Breast epithelium (tissue), 4 donors: ENCODE measurements around the gene TEX36. TPM values are rescaled to one million over a fixed set of nuclear protein-coding genes. Genes with fewer than 3 reads are reported as not detected.

ENCODE experiments used
- DNase-seq, 2 donors: peaks; one replicate each; pipeline ENCODE4 v3.0.0-alpha.2; 2019; ENCODE audit warnings: low spot score in 2 of 2
- H3K27ac ChIP-seq, 2 donors: fragments of 200-600 bp; sonication (generic) in 1 of 2; one replicate each; pipeline ENCODE4 v1.5.1; 2016 to 2019; ENCODE audit warnings: mild to moderate bottlenecking in 1 of 2
- H3K27me3 ChIP-seq, 2 donors: fragments of 200-600 bp; sonication (generic) in 1 of 2; one replicate each; pipeline versions ENCODE4 v1.5.1 to v1.6.0; 2017 to 2019; ENCODE audit warnings: control low read depth in 1 of 2, mild to moderate bottlenecking in 1 of 2
- H3K36me3 ChIP-seq: fragments of 200-600 bp; one replicate; pipeline ENCODE4 v1.5.1; 2019
- H3K4me1 ChIP-seq, 2 donors: fragments of 200-600 bp; sonication (generic); one replicate each; pipeline ENCODE4 v1.5.1; 2016 to 2019; ENCODE audit warnings: control low read depth in 1 of 2
- H3K4me3 ChIP-seq, 3 donors: fragments of 200-600 bp; sonication (generic); 1 replicate in 2 of 3; 2 replicates in 1 of 3; pipeline ENCODE4 v1.5.1; 2016 to 2019; ENCODE audit warnings: mild to moderate bottlenecking in 3 of 3, moderate library complexity in 2 of 3
- H3K9me3 ChIP-seq, 2 donors: fragments of 200-600 bp; sonication (generic) in 1 of 2; one replicate each; pipeline ENCODE4 v1.5.1; 2016 to 2019; ENCODE audit warnings: control low read depth in 1 of 2
- POLR2A ChIP-seq: fragments of 450-650 bp; IDR thresholded peaks from one replicate; pipeline ENCODE4 v1.6.1; 2016; ENCODE audit warnings: antibody characterized with exemption, mild to moderate bottlenecking, moderate library complexity
- POLR2AphosphoS5 ChIP-seq, 3 donors: sonication (generic); formaldehyde crosslinking; IDR thresholded peaks; one replicate each; pipeline ENCODE4 v1.6.1; 2017; ENCODE audit warnings: antibody characterized with exemption in 3 of 3
- intact Hi-C: fragments of 100-400 bp; cut with DNase I; formaldehyde crosslinking; loops from one replicate; pipeline ENCODE4 v1.15.1; 2023; ENCODE audit warnings: low total_unique reads
- total RNA-seq, 3 donors: library from RNA; depleted of rRNA; stranded (reverse); fragments of >200 nt; gene quantifications; one replicate each; pipeline ENCODE4 v1.1.0, GENCODE V29; 2016
- TF ChIP-seq, protein P1 (sequence below), 3 donors: fragments of 450-650 bp; IDR thresholded peaks; one replicate each; pipeline ENCODE4 v1.5.1; 2016 to 2017; ENCODE audit warnings: antibody characterized with exemption in 3 of 3, mild to moderate bottlenecking in 3 of 3, moderate library complexity in 3 of 3

The TEX36 gene
- total RNA-seq, 3 donors from 2014 or later = not detected

DNA sequence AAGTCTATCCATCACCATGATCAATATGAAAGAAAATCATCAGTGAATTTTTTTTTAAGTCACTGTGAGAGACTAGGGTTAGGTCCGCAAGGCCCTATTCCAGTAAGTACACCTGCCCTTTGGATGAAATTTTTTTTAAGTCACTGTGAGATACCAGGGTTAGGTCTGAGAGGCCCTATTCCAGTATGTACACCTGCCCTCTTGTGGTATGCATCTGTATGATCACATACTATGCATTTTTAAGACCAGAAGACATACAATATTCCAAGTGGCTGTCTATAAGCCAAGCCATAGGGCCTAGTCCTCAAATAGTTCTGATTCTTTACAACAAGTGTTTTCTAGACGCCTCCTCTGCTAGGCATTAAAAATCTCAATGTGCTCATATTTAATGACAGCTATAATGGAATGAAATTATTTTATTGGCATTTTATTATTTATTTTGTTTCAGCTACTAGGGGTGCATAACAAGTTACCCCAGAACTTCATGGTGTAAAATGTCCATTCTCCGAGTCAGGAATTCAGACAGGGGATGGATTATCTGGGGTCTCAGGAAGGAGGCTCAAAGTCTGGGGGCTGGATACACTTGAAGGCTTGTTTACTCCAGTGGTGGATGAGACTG, 53.1 kb downstream of the TEX36 start:
- Histone ChIP-seq H3K9me3 (no peaks in the 10 kb centered on the region), H3K27me3 (no peaks in the 10 kb centered on the region), H3K36me3 (no peaks in the 10 kb centered on the region), H3K27ac (no peak overlapping the region), H3K4me1 (no peaks in the 10 kb centered on the region), H3K4me3 (no peak overlapping the region)
- no peak for TF ChIP-seq POLR2A
- TF ChIP-seq, protein P1, sequence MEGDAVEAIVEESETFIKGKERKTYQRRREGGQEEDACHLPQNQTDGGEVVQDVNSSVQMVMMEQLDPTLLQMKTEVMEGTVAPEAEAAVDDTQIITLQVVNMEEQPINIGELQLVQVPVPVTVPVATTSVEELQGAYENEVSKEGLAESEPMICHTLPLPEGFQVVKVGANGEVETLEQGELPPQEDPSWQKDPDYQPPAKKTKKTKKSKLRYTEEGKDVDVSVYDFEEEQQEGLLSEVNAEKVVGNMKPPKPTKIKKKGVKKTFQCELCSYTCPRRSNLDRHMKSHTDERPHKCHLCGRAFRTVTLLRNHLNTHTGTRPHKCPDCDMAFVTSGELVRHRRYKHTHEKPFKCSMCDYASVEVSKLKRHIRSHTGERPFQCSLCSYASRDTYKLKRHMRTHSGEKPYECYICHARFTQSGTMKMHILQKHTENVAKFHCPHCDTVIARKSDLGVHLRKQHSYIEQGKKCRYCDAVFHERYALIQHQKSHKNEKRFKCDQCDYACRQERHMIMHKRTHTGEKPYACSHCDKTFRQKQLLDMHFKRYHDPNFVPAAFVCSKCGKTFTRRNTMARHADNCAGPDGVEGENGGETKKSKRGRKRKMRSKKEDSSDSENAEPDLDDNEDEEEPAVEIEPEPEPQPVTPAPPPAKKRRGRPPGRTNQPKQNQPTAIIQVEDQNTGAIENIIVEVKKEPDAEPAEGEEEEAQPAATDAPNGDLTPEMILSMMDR (IDR thresholded peaks at IDR 0.05) = peak in 2 of 3 donors; percentile 31 to 36
- intact Hi-C loops = no loop called here
- no peak for DNase-seq

DNA sequence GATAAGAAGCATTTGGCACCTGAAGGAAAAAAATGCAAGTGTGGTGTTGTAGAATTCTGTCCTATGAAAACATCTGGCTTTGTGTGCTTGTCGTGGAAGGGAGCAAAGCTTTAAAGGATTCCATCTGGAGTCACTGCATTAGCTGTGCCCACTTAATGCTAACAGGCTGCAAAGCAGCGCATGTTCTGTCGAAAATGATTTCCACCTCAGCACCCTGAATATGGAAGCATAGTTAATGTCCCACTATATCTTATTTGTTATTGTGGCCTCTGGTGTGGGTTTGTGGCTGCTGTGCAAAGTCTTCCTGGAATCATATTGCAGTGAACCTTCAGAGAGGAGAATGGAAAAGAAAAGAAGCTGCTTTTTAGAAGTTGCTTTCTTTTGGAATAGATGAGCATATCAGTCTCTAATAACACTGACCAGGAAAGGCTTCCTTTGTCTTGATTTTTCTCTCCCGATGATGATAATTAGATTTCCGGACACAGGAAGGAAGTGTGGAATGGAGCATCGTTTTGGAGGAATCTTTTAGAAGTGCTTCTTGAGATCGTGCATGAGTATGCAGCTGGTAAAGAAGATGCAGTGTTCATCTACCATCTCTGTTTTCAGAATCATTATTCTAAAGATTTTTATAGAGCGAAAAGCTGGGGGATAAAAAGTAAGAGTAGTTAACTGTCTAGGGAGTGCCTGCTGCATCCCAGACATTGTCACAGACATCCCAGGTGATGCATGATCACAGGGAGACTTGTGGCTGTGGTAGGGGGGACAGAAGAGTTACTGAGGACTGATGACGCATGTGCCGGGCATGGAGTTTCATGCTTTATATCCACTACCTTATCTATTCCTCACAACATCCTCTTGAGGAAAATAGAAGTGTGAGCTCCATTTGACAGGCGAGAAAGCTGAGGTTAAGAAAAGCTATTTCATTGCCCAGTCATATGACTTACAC, 54.6 kb downstream of the TEX36 start:
- no peaks in the 10 kb centered on the region for H3K36me3 ChIP-seq
- TF ChIP-seq POLR2AphosphoS5 (IDR thresholded peaks at IDR 0.05) (no peak), POLR2A (no peak)
- TF ChIP-seq, protein P1 (IDR thresholded peaks at IDR 0.05) = no peak
- intact Hi-C loops = no loop called here
- H3K9me3 ChIP-seq = no peaks in the 10 kb centered on the region
- no peak for DNase-seq
- no peaks in the 10 kb centered on the region for H3K4me1 ChIP-seq
- no peak overlapping the region for H3K27ac ChIP-seq
- H3K4me3 ChIP-seq = no peak overlapping the region
- no peaks in the 10 kb centered on the region for H3K27me3 ChIP-seq

DNA sequence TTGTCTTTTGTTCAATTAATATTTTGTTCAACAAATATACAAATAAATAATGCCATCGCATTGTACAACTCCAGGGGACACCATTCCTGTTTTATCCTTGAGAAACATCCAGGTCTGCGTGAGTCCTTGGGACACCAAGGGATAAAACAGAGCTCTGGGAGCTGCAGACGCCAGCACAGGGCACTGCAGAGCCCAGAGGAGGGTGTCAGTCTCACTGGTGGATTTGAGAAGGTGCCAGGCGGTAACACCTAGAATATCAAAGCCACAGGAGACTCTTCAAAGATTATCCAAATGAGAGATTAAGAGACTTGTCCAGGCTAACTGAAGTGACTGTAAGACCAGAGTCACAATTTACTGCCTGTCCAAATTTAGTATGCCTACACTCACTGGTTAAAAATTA, 55.3 kb downstream of the TEX36 start:
- Histone ChIP-seq H3K27ac (no peak overlapping the region), H3K36me3 (no peaks in the 10 kb centered on the region), H3K27me3 (no peaks in the 10 kb centered on the region), H3K4me1 (no peaks in the 10 kb centered on the region), H3K4me3 (no peak overlapping the region), H3K9me3 (no peaks in the 10 kb centered on the region)
- intact Hi-C loops = no loop called here
- no peak for DNase-seq
- TF ChIP-seq, protein P1 (IDR thresholded peaks at IDR 0.05) = no peak
- TF ChIP-seq POLR2AphosphoS5 (IDR thresholded peaks at IDR 0.05) (no peak), POLR2A (no peak)

DNA sequence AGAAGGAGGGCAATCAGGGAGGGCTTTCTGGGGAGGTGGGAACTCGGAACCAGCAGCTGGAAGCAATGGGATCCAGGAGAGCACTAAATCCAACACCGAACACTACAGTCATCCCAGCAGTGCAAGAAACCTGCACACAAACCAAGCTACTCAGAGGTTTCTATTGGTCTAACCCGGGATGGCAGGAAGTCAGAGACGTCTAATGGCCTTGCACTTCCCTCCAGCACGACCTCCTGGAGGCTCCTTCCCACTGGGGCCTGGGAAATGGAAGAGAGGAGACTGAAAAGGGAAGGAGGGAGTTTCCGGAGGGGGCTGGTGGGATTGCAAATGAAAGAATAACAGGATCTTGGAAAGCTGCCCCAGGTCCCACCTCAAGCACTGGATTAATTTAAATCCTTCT, 56.3 kb downstream of the TEX36 start:
- Histone ChIP-seq H3K27ac (no peak overlapping the region), H3K36me3 (no peaks in the 10 kb centered on the region), H3K9me3 (no peaks in the 10 kb centered on the region), H3K4me1 (no peaks in the 10 kb centered on the region), H3K4me3 (no peak overlapping the region), H3K27me3 (no peaks in the 10 kb centered on the region)
- DNase-seq = no peak
- TF ChIP-seq, protein P1 (IDR thresholded peaks at IDR 0.05) = no peak
- no peak for TF ChIP-seq POLR2AphosphoS5 (IDR thresholded peaks at IDR 0.05)
- TF ChIP-seq POLR2A = no peak
- intact Hi-C loops = no loop called here

DNA sequence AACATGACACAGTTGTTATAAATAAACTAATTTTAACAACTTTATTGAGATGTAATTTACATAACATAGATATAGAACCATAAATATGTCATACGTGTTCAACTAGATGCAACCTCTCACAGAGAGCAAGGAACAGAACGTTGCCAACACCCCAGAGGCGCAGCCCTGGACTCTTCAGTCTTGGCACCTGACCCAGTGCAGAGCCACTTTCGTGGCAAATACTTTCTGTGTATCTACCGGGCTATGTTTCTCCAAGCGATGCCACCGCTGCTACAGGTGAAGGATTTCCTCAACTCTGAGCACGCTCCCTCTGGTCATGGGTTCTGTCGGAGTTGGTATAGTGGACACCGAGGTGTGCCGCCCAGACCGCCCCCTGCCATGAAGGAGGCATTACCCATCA, 57.4 kb downstream of the TEX36 start:
- no peaks in the 10 kb centered on the region for H3K4me1 ChIP-seq
- H3K4me3 ChIP-seq = no peak overlapping the region
- H3K27me3 ChIP-seq = no peaks in the 10 kb centered on the region
- no peak for TF ChIP-seq POLR2AphosphoS5 (IDR thresholded peaks at IDR 0.05)
- TF ChIP-seq POLR2A = no peak
- TF ChIP-seq, protein P1 (IDR thresholded peaks at IDR 0.05) = no peak
- H3K36me3 ChIP-seq = no peaks in the 10 kb centered on the region
- H3K9me3 ChIP-seq = no peaks in the 10 kb centered on the region
- intact Hi-C loops = no loop called here
- H3K27ac ChIP-seq = no peak overlapping the region
- peak; percentile 18 to 64 for DNase-seq
